Memory B cell (primary cell): Measurements from ENCODE around the gene ALG1.
"Not testable (repeated sequence)": the region's sequence is repeated elsewhere in the genome, so short reads cannot be mapped to it uniquely, and the experiment has no call there.

Experiments
- ATAC-seq: fragments of 150-1000 bp; cut with Tn5 transposase; 2 replicates; pipeline ENCODE4 v1.10.0; 2021; ENCODE audit warnings: low read depth, mild to moderate bottlenecking, moderate library complexity
- DNase-seq, 2 donors: peaks; one replicate each; pipeline ENCODE4 v3.0.0; 2022; ENCODE audit warnings: low spot score in 2 of 2
- H3K27ac Mint-ChIP-seq: one replicate; pipeline ENCODE4 v1.8.0; 2022; ENCODE audit warnings: mild to moderate bottlenecking, moderate library complexity, mixed read lengths
- H3K27me3 Mint-ChIP-seq: one replicate; pipeline ENCODE4 v1.8.0; 2022; ENCODE audit warnings: mixed read lengths
- H3K36me3 Mint-ChIP-seq: one replicate; pipeline ENCODE4 v1.8.0; 2022; ENCODE audit warnings: mild to moderate bottlenecking, mixed read lengths
- H3K4me1 Mint-ChIP-seq: one replicate; pipeline ENCODE4 v1.8.0; 2022; ENCODE audit warnings: mixed read lengths
- H3K4me3 Mint-ChIP-seq: one replicate; pipeline ENCODE4 v1.8.0; 2022; ENCODE audit warnings: mild to moderate bottlenecking, moderate library complexity, mixed read lengths
- H3K9me3 Mint-ChIP-seq: one replicate; pipeline ENCODE4 v1.8.0; 2022; ENCODE audit warnings: mixed read lengths

The ALG1 gene

DNA sequence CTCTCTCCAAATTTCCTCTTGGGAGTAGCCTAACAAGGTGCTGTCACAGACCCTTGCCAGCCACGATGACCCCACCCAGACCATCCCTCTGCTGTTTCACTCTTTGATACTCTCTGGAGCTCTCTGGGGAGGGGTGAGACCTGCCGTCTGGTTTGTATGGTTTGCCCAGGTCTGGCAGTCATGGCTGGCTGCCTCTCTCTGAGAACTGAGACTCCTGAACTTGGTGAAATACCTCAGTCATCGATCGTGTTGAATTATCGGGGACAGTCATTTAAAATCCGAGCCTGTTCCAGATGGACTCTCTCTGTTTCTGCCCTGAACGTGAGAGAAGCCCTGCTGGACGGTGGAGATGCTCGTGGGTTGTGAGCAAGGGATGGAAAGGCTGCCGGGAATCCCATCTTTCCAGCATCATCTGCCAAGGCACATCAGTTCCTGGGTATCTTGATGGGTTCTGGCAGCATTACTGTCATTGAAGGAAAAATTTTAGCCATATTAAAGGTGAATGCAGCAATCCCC lies 45.2 kb downstream of the ALG1 start:
- not testable (repeated sequence) for DNase-seq, H3K9me3 Mint-ChIP-seq, ATAC-seq, H3K36me3 Mint-ChIP-seq, H3K27ac Mint-ChIP-seq
- Mint-ChIP-seq H3K4me1 (peaks cover 11% of the 10 kb centered on the region), H3K27me3 (peaks cover 16% of the 10 kb centered on the region), H3K4me3 (peak overlapping the region; percentile 58)

- H3K9me3 Mint-ChIP-seq, DNase-seq, H3K36me3 Mint-ChIP-seq, H3K27ac Mint-ChIP-seq, ATAC-seq: not testable (repeated sequence)
- Mint-ChIP-seq H3K4me1 (peaks cover 11% of the 10 kb centered on the region), H3K27me3 (peaks cover 18% of the 10 kb centered on the region), H3K4me3 (peak overlapping the region; percentile 58)
These were observed 45.9 kb downstream of the ALG1 start for GRCh38 chr16:5117300-5118087.

- not testable (repeated sequence) for H3K9me3 Mint-ChIP-seq, H3K4me3 Mint-ChIP-seq, H3K27ac Mint-ChIP-seq, H3K36me3 Mint-ChIP-seq, H3K4me1 Mint-ChIP-seq, DNase-seq, ATAC-seq
- peaks cover 14% of the 10 kb centered on the region for H3K27me3 Mint-ChIP-seq
These were observed 59.9 kb downstream of the ALG1 start for GRCh38 chr16:5131467-5132004.

GRCh38 chr16:5132915-5133600 lies 61.4 kb downstream of the ALG1 start:
- ATAC-seq, H3K36me3 Mint-ChIP-seq, H3K27ac Mint-ChIP-seq, H3K9me3 Mint-ChIP-seq, H3K4me3 Mint-ChIP-seq, DNase-seq, H3K4me1 Mint-ChIP-seq: not testable (repeated sequence)
- H3K27me3 Mint-ChIP-seq: peaks cover 16% of the 10 kb centered on the region

GRCh38 chr16:5134739-5135452 lies 63.3 kb downstream of the ALG1 start:
- H3K4me1 Mint-ChIP-seq, DNase-seq, H3K9me3 Mint-ChIP-seq, ATAC-seq, H3K36me3 Mint-ChIP-seq, H3K4me3 Mint-ChIP-seq, H3K27ac Mint-ChIP-seq: not testable (repeated sequence)
- peaks cover 16% of the 10 kb centered on the region for H3K27me3 Mint-ChIP-seq
